ENCODE data around the gene POLQ. TPM values are rescaled to one million over a fixed set of nuclear protein-coding genes. Genes with fewer than 3 reads are reported as not detected.

POLQ gene
- total and polyA plus RNA-seq, 12 donors = 0.10 to 0.93 (median 0.42) TPM

GRCh38 chr3:121566773-121567172 lies 21.0 kb upstream of the POLQ start:
- TF ChIP-seq CTCF (IDR thresholded peaks at IDR 0.05) = no peak
- Histone ChIP-seq H3K4me3 (no peak overlapping the region), H3K27ac (no peak overlapping the region), H3K27me3 (no peaks in the 10 kb centered on the region), H3K4me1 (no peaks in the 10 kb centered on the region), H3K9me3 (no peaks in the 10 kb centered on the region), H3K36me3 (no peaks in the 10 kb centered on the region)
- ATAC-seq (no peak), DNase-seq (no peak)
- 82 to 83% methylated on average over 9 of the region's 9 CpGs for WGBS, 2 donors
- intact Hi-C loops (cut with DNase I) = loop anchor here in 1 of 10 donors (10.0 kb wide), 1 partner anchor 78 kb away; no protein-coding TSS in a partner anchor

- ATAC-seq (no peak), DNase-seq (no peak)
- no peak overlapping the region for H3K27ac ChIP-seq
- no peaks in the 10 kb centered on the region for H3K36me3 ChIP-seq
- no peak for TF ChIP-seq CTCF (IDR thresholded peaks at IDR 0.05)
- no peaks in the 10 kb centered on the region for H3K4me1 ChIP-seq
- intact Hi-C loops (cut with DNase I) = loop anchor here in 1 of 10 donors (10.0 kb wide), 1 partner anchor 83 kb away; no protein-coding TSS in a partner anchor
- no peaks in the 10 kb centered on the region for H3K9me3 ChIP-seq
- no peak overlapping the region for H3K4me3 ChIP-seq
- no peaks in the 10 kb centered on the region for H3K27me3 ChIP-seq
These were observed 16.4 kb upstream of the POLQ start for GRCh38 chr3:121562148-121562547.

GRCh38 chr3:121557426-121557934 lies 11.7 kb upstream of the POLQ start:
- no peak for TF ChIP-seq CTCF (IDR thresholded peaks at IDR 0.05)
- Histone ChIP-seq H3K36me3 (no peaks in the 10 kb centered on the region), H3K27me3 (no peaks in the 10 kb centered on the region), H3K9me3 (no peaks in the 10 kb centered on the region), H3K27ac (no peak overlapping the region), H3K4me3 (no peak overlapping the region), H3K4me1 (peaks cover 0 to 3% (median 0%) of the 10 kb centered on the region in 9 donors)
- no peak for ATAC-seq
- intact Hi-C loops (cut with DNase I) = loop anchor here in 2 of 10 donors (10.0 kb wide), 2 partner anchors 437 to 707 kb away; no protein-coding TSS in a partner anchor
- DNase-seq = no peak
- 92 to 95% methylated on average over 5 of the region's 5 CpGs for WGBS, 2 donors

GRCh38 chr3:121552797-121553196 lies 7.0 kb upstream of the POLQ start:
- H3K4me1 ChIP-seq = peaks cover 0 to 7% (median 0%) of the 10 kb centered on the region in 9 donors
- H3K36me3 ChIP-seq = no peaks in the 10 kb centered on the region
- H3K4me3 ChIP-seq = no peak overlapping the region
- no peaks in the 10 kb centered on the region for H3K27me3 ChIP-seq
- intact Hi-C loops (cut with DNase I) = loop anchor here in 3 of 10 donors (5.0 to 10.0 kb wide), 3 partner anchors 442 to 712 kb away; no protein-coding TSS in a partner anchor
- 53 to 59% methylated on average over 3 of the region's 3 CpGs for WGBS, 2 donors
- ATAC-seq (no peak), DNase-seq (no peak)
- no peaks in the 10 kb centered on the region for H3K9me3 ChIP-seq
- TF ChIP-seq CTCF (IDR thresholded peaks at IDR 0.05) = no peak
- H3K27ac ChIP-seq = no peak overlapping the region
